T-helper 17 cell (primary cell): ENCODE measurements around the gene OSBPL9. TPM values are rescaled to one million over a fixed set of nuclear protein-coding genes. Genes with fewer than 3 reads are reported as not detected.
"Not testable (repeated sequence)": the region's sequence is repeated elsewhere in the genome, so short reads cannot be mapped to it uniquely, and the experiment has no call there.

Experiments used
- ATAC-seq: fragments of 150-1000 bp; cut with Tn5 transposase; 2 replicates; pipeline ENCODE4 v1.10.0; 2021; ENCODE audit warnings: mild to moderate bottlenecking, moderate library complexity
- DNase-seq, 3 donors: peaks; one replicate each; pipeline versions ENCODE4 v3.0.0 to v3.0.0-alpha.2; 2020 to 2021
- H3K9me3 ChIP-seq: one replicate; pipeline ENCODE4 v1.7.0; 2013; ENCODE audit warnings: low read length, mild to moderate bottlenecking; ENCODE audit not compliant: control insufficient read depth, poor library complexity, severe bottlenecking
- H3K27ac Mint-ChIP-seq: one replicate; pipeline ENCODE4 v1.8.0; 2022; ENCODE audit warnings: mild to moderate bottlenecking, moderate library complexity, mixed read lengths
- H3K27me3 Mint-ChIP-seq: one replicate; pipeline ENCODE4 v1.8.0; 2022; ENCODE audit warnings: mixed read lengths
- H3K36me3 Mint-ChIP-seq: one replicate; pipeline ENCODE4 v1.8.0; 2022; ENCODE audit warnings: low read depth, mixed read lengths
- H3K4me1 Mint-ChIP-seq: one replicate; pipeline ENCODE4 v1.8.0; 2022; ENCODE audit warnings: mild to moderate bottlenecking, mixed read lengths
- H3K4me3 Mint-ChIP-seq: one replicate; pipeline ENCODE4 v1.8.0; 2022; ENCODE audit warnings: mild to moderate bottlenecking, moderate library complexity, mixed read lengths
- total RNA-seq, 4 donors: library from RNA in 2 of 4; stranded (reverse) in 2 of 4; gene quantifications; one replicate each; pipeline ENCODE4 v1.2.3 and lab custom pipeline; 2022 to 2026

Gene OSBPL9
- total RNA-seq, 2 donors from 2014 or later: 47.3 to 49.2 TPM

- Mint-ChIP-seq H3K27me3 (no peaks in the 10 kb centered on the region), H3K36me3 (peaks cover 3% of the 10 kb centered on the region), H3K27ac (no peak overlapping the region), H3K4me1 (peaks cover 18% of the 10 kb centered on the region), H3K4me3 (no peak overlapping the region)
- DNase-seq (no peak), ATAC-seq (no peak)
- no peaks in the 10 kb centered on the region for H3K9me3 ChIP-seq
Measured at GRCh38 chr1:51634618-51635017, 17.7 kb downstream of the OSBPL9 start.

GRCh38 chr1:51635615-51636014 lies 18.7 kb downstream of the OSBPL9 start:
- H3K27me3 Mint-ChIP-seq: no peaks in the 10 kb centered on the region
- no peak for ATAC-seq
- H3K9me3 ChIP-seq: no peaks in the 10 kb centered on the region
- H3K36me3 Mint-ChIP-seq: peaks cover 3% of the 10 kb centered on the region
- DNase-seq: no peak
- peaks cover 18% of the 10 kb centered on the region for H3K4me1 Mint-ChIP-seq
- no peak overlapping the region for H3K27ac Mint-ChIP-seq
- no peak overlapping the region for H3K4me3 Mint-ChIP-seq

GRCh38 chr1:51636191-51636590 lies 19.3 kb downstream of the OSBPL9 start:
- Mint-ChIP-seq H3K36me3 (peaks cover 3% of the 10 kb centered on the region), H3K27ac (no peak overlapping the region), H3K27me3 (no peaks in the 10 kb centered on the region), H3K4me1 (peaks cover 18% of the 10 kb centered on the region), H3K4me3 (no peak overlapping the region)
- ATAC-seq: no peak
- no peaks in the 10 kb centered on the region for H3K9me3 ChIP-seq
- DNase-seq: no peak

- no peaks in the 10 kb centered on the region for H3K9me3 ChIP-seq
- peaks cover 3% of the 10 kb centered on the region for H3K36me3 Mint-ChIP-seq
- H3K4me1 Mint-ChIP-seq: peaks cover 18% of the 10 kb centered on the region
- no peak for DNase-seq
- no peak overlapping the region for H3K4me3 Mint-ChIP-seq
- no peak overlapping the region for H3K27ac Mint-ChIP-seq
- no peak for ATAC-seq
- no peaks in the 10 kb centered on the region for H3K27me3 Mint-ChIP-seq
Measured at GRCh38 chr1:51636764-51637522, 20.1 kb downstream of the OSBPL9 start.

GRCh38 chr1:51638350-51638749 lies 21.5 kb downstream of the OSBPL9 start:
- H3K27me3 Mint-ChIP-seq: no peaks in the 10 kb centered on the region
- DNase-seq (no peak), ATAC-seq (no peak)
- H3K9me3 ChIP-seq: no peaks in the 10 kb centered on the region
- no peak overlapping the region for H3K27ac Mint-ChIP-seq
- H3K4me1 Mint-ChIP-seq: peaks cover 18% of the 10 kb centered on the region
- H3K36me3 Mint-ChIP-seq: peaks cover 3% of the 10 kb centered on the region
- no peak overlapping the region for H3K4me3 Mint-ChIP-seq

GRCh38 chr1:51639694-51640093 lies 22.8 kb downstream of the OSBPL9 start:
- Mint-ChIP-seq H3K4me3 (no peak overlapping the region), H3K27ac (no peak overlapping the region), H3K4me1 (peaks cover 11% of the 10 kb centered on the region), H3K36me3 (peaks cover 5% of the 10 kb centered on the region), H3K27me3 (no peaks in the 10 kb centered on the region)
- no peaks in the 10 kb centered on the region for H3K9me3 ChIP-seq
- DNase-seq (no peak), ATAC-seq (no peak)

- no peaks in the 10 kb centered on the region for H3K9me3 ChIP-seq
- no peak overlapping the region for H3K4me3 Mint-ChIP-seq
- H3K36me3 Mint-ChIP-seq: peaks cover 7% of the 10 kb centered on the region
- ATAC-seq (no peak), DNase-seq (no peak)
- H3K27ac Mint-ChIP-seq: no peak overlapping the region
- H3K4me1 Mint-ChIP-seq: peaks cover 8% of the 10 kb centered on the region
- H3K27me3 Mint-ChIP-seq: no peaks in the 10 kb centered on the region
Measured at GRCh38 chr1:51641096-51641495, 24.2 kb downstream of the OSBPL9 start.

- H3K27me3 Mint-ChIP-seq: no peaks in the 10 kb centered on the region
- DNase-seq: no peak
- H3K9me3 ChIP-seq: no peaks in the 10 kb centered on the region
- peaks cover 9% of the 10 kb centered on the region for H3K4me1 Mint-ChIP-seq
- H3K27ac Mint-ChIP-seq: no peak overlapping the region
- no peak for ATAC-seq
- H3K4me3 Mint-ChIP-seq: no peak overlapping the region
- H3K36me3 Mint-ChIP-seq: peaks cover 7% of the 10 kb centered on the region
Measured at GRCh38 chr1:51642739-51643142, 25.8 kb downstream of the OSBPL9 start.

GRCh38 chr1:51643362-51643761 lies 26.5 kb downstream of the OSBPL9 start:
- no peaks in the 10 kb centered on the region for H3K9me3 ChIP-seq
- no peak for ATAC-seq
- Mint-ChIP-seq H3K4me3 (no peak overlapping the region), H3K4me1 (peaks cover 7% of the 10 kb centered on the region), H3K27me3 (no peaks in the 10 kb centered on the region), H3K27ac (no peak overlapping the region), H3K36me3 (peaks cover 7% of the 10 kb centered on the region)
- no peak for DNase-seq

GRCh38 chr1:51644020-51644419 lies 27.1 kb downstream of the OSBPL9 start:
- H3K36me3 Mint-ChIP-seq: peaks cover 6% of the 10 kb centered on the region
- H3K9me3 ChIP-seq: no peaks in the 10 kb centered on the region
- H3K27ac Mint-ChIP-seq: no peak overlapping the region
- H3K4me1 Mint-ChIP-seq: peaks cover 6% of the 10 kb centered on the region
- no peaks in the 10 kb centered on the region for H3K27me3 Mint-ChIP-seq
- H3K4me3 Mint-ChIP-seq: no peak overlapping the region
- DNase-seq (no peak), ATAC-seq (no peak)

- Mint-ChIP-seq H3K4me1 (peaks cover 7% of the 10 kb centered on the region), H3K36me3 (peaks cover 4% of the 10 kb centered on the region), H3K4me3 (no peak overlapping the region), H3K27ac (no peak overlapping the region), H3K27me3 (no peaks in the 10 kb centered on the region)
- H3K9me3 ChIP-seq: no peaks in the 10 kb centered on the region
- DNase-seq (no peak), ATAC-seq (no peak)
Measured at GRCh38 chr1:51644533-51645197, 27.8 kb downstream of the OSBPL9 start.

- peaks cover 10% of the 10 kb centered on the region for H3K4me1 Mint-ChIP-seq
- H3K36me3 Mint-ChIP-seq, H3K4me3 Mint-ChIP-seq, H3K9me3 ChIP-seq, DNase-seq, ATAC-seq, H3K27me3 Mint-ChIP-seq, H3K27ac Mint-ChIP-seq: not testable (repeated sequence)
Measured at GRCh38 chr1:51646592-51646991, 29.7 kb downstream of the OSBPL9 start.

- no peak for DNase-seq
- H3K4me3 Mint-ChIP-seq: no peak overlapping the region
- no peaks in the 10 kb centered on the region for H3K27me3 Mint-ChIP-seq
- ATAC-seq: peak; percentile 21
- H3K27ac Mint-ChIP-seq: no peak overlapping the region
- no peaks in the 10 kb centered on the region for H3K9me3 ChIP-seq
- peaks cover 4% of the 10 kb centered on the region for H3K36me3 Mint-ChIP-seq
- peaks cover 10% of the 10 kb centered on the region for H3K4me1 Mint-ChIP-seq
Measured at GRCh38 chr1:51648180-51649109, 31.6 kb downstream of the OSBPL9 start.
